Measurements from ENCODE around the gene RET.

RET gene

DNA sequence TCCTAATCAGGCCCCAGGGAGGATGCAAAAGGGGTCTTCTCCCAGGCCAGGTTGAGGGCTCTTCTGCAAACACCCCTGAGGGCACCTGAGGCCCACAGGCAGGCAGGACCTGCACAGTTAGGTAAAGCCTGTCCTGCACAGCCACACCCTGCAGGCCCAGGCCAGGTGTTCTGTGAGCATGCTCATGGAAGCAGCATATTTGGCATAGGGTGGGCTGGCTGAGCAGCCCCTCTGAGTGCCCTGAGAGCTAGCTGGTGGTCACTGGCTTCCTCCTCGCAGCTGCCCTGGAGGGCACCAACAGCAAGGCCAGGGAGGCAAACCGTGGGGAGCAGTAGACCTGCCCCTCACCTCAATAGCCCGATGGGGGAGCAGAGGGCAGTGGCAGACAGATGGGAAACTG is 3.7 kb upstream of the RET start:
- no peak for DNase-seq (ENCODE audit: low read depth)
- H3K4me3 ChIP-seq (ENCODE audit: low read depth, low read length): no peak overlapping the region
- TF ChIP-seq, protein P1, sequence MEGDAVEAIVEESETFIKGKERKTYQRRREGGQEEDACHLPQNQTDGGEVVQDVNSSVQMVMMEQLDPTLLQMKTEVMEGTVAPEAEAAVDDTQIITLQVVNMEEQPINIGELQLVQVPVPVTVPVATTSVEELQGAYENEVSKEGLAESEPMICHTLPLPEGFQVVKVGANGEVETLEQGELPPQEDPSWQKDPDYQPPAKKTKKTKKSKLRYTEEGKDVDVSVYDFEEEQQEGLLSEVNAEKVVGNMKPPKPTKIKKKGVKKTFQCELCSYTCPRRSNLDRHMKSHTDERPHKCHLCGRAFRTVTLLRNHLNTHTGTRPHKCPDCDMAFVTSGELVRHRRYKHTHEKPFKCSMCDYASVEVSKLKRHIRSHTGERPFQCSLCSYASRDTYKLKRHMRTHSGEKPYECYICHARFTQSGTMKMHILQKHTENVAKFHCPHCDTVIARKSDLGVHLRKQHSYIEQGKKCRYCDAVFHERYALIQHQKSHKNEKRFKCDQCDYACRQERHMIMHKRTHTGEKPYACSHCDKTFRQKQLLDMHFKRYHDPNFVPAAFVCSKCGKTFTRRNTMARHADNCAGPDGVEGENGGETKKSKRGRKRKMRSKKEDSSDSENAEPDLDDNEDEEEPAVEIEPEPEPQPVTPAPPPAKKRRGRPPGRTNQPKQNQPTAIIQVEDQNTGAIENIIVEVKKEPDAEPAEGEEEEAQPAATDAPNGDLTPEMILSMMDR (IDR thresholded peaks at IDR 0.05; ENCODE audit: low read depth, low read length, missing control alignments): no peak

DNA sequence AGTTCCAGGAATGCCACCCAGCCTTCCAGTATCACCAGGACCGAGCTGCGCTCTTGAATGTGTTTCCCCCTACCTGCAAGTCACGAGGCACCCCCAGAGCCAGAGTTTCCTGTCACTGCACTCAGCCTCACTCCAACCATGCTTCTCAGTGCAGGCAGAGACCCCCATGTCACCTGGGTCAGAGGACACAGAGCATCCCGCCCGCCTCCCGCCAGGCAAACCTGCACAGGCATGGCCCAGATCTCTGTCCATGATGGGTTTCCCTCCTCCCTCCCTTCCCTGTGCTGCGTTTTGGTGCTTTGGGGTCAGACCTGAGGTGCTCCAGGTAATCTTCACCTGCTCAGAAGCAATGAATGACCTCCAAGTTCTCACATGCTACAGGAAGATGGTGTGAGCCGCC is 3.1 kb upstream of the RET start:
- DNase-seq (ENCODE audit: low read depth): no peak
- TF ChIP-seq, protein P1 (IDR thresholded peaks at IDR 0.05; ENCODE audit: low read depth, low read length, missing control alignments): no peak
- no peak overlapping the region for H3K4me3 ChIP-seq (ENCODE audit: low read depth, low read length)

DNA sequence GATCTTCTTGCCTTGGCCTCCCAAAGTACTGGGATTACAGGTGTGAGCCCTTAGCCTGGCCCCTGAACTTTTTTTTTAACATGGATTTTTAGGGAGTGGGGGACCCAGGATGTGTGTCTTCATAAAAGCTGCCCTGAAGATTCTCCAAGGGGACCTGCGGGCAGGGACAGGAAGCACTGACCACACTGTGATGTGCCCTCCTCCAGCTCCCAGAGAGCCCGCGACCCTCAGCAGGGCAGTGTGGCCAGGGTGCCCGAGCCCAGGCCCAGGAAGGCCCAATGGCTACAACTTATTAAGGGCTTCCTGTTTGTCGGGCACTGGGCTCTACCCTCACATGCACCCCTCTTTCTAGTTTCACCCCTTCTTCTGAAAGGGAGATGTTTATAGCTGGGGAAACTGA is 2.5 kb upstream of the RET start:
- no peak overlapping the region for H3K4me3 ChIP-seq (ENCODE audit: low read depth, low read length)
- no peak for DNase-seq (ENCODE audit: low read depth)
- TF ChIP-seq, protein P1 (IDR thresholded peaks at IDR 0.05; ENCODE audit: low read depth, low read length, missing control alignments): no peak

DNA sequence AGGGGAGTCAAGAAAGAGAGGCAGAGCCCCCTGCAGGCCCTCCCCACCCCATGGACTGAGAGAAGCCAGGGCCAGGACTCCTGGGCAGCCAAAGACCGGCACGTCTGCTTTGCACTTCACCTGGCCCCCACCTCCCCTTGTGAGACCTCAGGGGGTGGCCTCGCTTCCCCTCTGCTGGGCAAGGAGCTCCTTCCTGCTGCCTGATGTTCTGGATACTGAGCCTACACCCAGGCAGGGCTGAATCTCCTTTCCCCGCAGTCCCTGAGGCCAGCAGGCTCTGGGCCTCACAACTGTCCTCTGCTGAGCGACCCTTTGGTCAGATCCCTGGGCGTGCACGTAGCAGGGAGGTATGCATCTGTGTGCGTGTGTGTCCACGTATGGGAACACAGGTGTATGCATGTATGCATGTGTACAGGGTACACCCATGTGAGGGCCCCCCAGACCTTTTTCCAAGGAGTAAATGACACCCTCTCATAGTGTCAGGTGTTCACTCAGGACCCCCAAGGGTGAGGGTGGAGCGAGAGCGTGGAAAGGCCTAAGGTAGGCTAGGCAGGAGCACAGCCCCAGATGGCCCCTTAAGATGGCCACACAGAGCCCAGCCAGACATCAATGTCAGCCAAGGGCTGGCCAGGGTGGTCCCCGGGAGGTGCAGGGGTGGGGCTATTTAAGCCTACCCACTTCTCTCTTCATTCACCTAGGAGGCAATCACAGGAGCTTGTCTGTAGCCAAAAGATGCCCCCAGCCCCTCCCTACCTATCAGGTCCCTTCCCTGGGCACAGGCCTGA is 1.9 kb upstream of the RET start:
- TF ChIP-seq, protein P1 (IDR thresholded peaks at IDR 0.05; ENCODE audit: low read depth, low read length, missing control alignments): no peak
- no peak overlapping the region for H3K4me3 ChIP-seq (ENCODE audit: low read depth, low read length)
- DNase-seq (ENCODE audit: low read depth): no peak

DNA sequence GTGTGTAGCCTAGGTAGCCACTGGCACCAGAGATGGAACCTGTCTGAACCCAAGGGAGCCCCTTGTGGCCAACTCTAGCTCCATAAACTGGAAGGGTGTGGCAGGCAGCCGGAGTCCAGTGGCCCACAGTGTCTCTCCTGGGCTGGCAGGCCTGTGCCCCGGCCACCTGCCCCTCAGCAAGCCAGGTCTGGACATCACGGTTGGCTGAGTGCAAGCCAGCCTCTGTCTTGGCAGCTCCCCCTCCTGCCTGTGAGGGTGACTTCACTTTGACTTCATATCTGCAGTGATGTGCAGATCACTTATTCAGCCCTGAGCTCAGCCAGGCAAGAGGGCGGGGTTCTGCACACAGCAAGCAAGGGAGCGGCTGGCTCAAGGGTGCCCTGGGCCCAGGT is 1.3 kb upstream of the RET start:
- no peak overlapping the region for H3K4me3 ChIP-seq (ENCODE audit: low read depth, low read length)
- DNase-seq (ENCODE audit: low read depth): no peak
- TF ChIP-seq, protein P1 (IDR thresholded peaks at IDR 0.05; ENCODE audit: low read depth, low read length, missing control alignments): peak; percentile 37

DNA sequence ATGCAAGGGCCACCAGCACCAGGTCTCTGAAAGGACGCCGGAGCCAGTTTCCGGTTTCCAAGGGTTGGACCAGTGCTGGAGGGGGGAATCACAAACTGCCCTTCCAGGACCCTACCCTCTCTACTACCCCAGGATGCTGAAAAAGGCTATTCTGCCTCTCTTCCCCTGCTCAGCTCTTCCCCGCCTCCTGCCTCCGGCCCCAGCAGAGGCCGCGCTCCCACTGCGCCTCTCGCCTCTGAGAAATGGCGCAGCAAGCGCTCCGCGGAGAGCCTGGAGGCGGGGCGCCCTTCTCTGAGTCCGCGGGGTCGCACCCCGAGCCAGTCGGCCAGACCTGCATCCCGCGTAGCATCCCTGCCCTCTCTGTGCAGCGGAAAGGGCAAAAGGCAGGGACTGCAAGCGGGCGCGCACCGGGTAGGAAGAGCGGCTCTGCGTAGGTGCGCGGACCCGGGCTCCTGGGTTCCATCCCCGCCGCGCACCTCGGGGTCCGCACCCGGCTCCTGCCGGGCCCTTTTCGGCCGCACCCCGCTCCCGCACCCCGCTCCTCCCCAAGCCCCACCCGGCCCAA is 476 bp upstream of the RET start:
- no peak for DNase-seq (ENCODE audit: low read depth)
- no peak overlapping the region for H3K4me3 ChIP-seq (ENCODE audit: low read depth, low read length)
- TF ChIP-seq, protein P1 (IDR thresholded peaks at IDR 0.05; ENCODE audit: low read depth, low read length, missing control alignments): no peak

Measured in GM12864 (cell line).